ENCODE results near the gene SEBOX.

Gene SEBOX

GRCh38 chr17:28405632-28406472 is 40.9 kb upstream of the SEBOX start, which contains the start of gene SLC46A1 (continued):
- TF ChIP-seq ZNF677 (tag by site-specific recombination; IDR thresholded peaks at IDR 0.05), result peak; percentile 37; the same call in 1 of the 2 replicates
- peak; percentile 85 for TF ChIP-seq ZNF341 (tag by site-specific recombination; IDR thresholded peaks at IDR 0.05; ENCODE audit: low read depth)
- peak; percentile 73; the same call in 1 of the 2 replicates for TF ChIP-seq KLF7 (tag by site-specific recombination; IDR thresholded peaks at IDR 0.05; ENCODE audit: borderline replicate concordance)
- TF ChIP-seq MYNN (tag by site-specific recombination; IDR thresholded peaks at IDR 0.05; ENCODE audit: borderline replicate concordance), result no peak
- TF ChIP-seq ZNF148 (tag by site-specific recombination; IDR thresholded peaks at IDR 0.05; ENCODE audit: borderline replicate concordance), result no peak
- peak; percentile 87 for TF ChIP-seq ZBTB11 (tag by site-specific recombination; conservative IDR thresholded peaks at IDR 0.05; ENCODE audit: low read depth)
- TF ChIP-seq ZBTB17 (tag by site-specific recombination; IDR thresholded peaks at IDR 0.05), result peak; percentile 26; the same call in 1 of the 2 replicates
- peak; percentile 89 for TF ChIP-seq HIC1 (tag by site-specific recombination; IDR thresholded peaks at IDR 0.05)
- peak; percentile 75 for TF ChIP-seq SP3 (tag by site-specific recombination; IDR thresholded peaks at IDR 0.05)
- TF ChIP-seq ZSCAN30 (tag by site-specific recombination; IDR thresholded peaks at IDR 0.05), result peak; percentile 71
- peak; percentile 96 for TF ChIP-seq KLF9 (tag by site-specific recombination; IDR thresholded peaks at IDR 0.05; ENCODE audit: low read depth)
- TF ChIP-seq GLIS1 (tag by site-specific recombination; IDR thresholded peaks at IDR 0.05), result peak; percentile 77
- TF ChIP-seq SALL2 (tag by site-specific recombination; IDR thresholded peaks at IDR 0.05; ENCODE audit: borderline replicate concordance), result no peak
- peak; percentile 91 for TF ChIP-seq ZBTB20 (tag by site-specific recombination; IDR thresholded peaks at IDR 0.05)
- TF ChIP-seq ZNF830 (tag by site-specific recombination; IDR thresholded peaks at IDR 0.05; ENCODE audit: low read depth), result no peak
- TF ChIP-seq ZNF335 (tag by site-specific recombination; conservative IDR thresholded peaks at IDR 0.05), result peak; percentile 96
- peak; percentile 73; the same call in 1 of the 2 replicates for TF ChIP-seq KLF8 (tag by site-specific recombination; IDR thresholded peaks at IDR 0.05)
- no peak for TF ChIP-seq ZNF433 (tag by site-specific recombination; IDR thresholded peaks at IDR 0.05; ENCODE audit: low read depth)
- peak; percentile 97 for TF ChIP-seq ZNF600 (tag by site-specific recombination; IDR thresholded peaks at IDR 0.05)
- TF ChIP-seq PBX3 (CRISPR knock-in tag; IDR thresholded peaks at IDR 0.05), result 0 out of 2 replicates have a peak, but pooled peaks have one; percentile 21
- TF ChIP-seq ZNF404 (tag by site-specific recombination; IDR thresholded peaks at IDR 0.05), result no peak
- peak; percentile 31 for TF ChIP-seq ZEB2 (tag by site-specific recombination; IDR thresholded peaks at IDR 0.05)
- no peak for TF ChIP-seq ZNF610 (tag by site-specific recombination; IDR thresholded peaks at IDR 0.05; ENCODE audit: borderline replicate concordance)
- peak; percentile 53 for TF ChIP-seq KLF17 (tag by site-specific recombination; IDR thresholded peaks at IDR 0.05)
- 0 out of 2 replicates have a peak, but pooled peaks have one; percentile 43 for TF ChIP-seq ZSCAN5A (tag by site-specific recombination; IDR thresholded peaks at IDR 0.05)
- TF ChIP-seq ZNF223 (tag by site-specific recombination; IDR thresholded peaks at IDR 0.05), result no peak
- peak; percentile 86 for TF ChIP-seq SP2 (tag by site-specific recombination; IDR thresholded peaks at IDR 0.05)

Measured in HEK293 (cell line).